ENCODE measurements around the gene ARHGAP9. TPM values are rescaled to one million over a fixed set of nuclear protein-coding genes. Genes with fewer than 3 reads are reported as not detected.

Gene ARHGAP9
- total RNA-seq, 4 donors from 2014 or later: 16.6 to 50.1 (median 24.7) TPM

GRCh38 chr12:57462251-57462911 lies 17.3 kb downstream of the ARHGAP9 start:
- TF ChIP-seq CTCF (IDR thresholded peaks at IDR 0.05; ENCODE audit: low read depth): no peak

- no peak for TF ChIP-seq CTCF (IDR thresholded peaks at IDR 0.05; ENCODE audit: low read depth)
These were observed 17.8 kb downstream of the ARHGAP9 start for GRCh38 chr12:57461917-57462250.

GRCh38 chr12:57461276-57461916 lies 18.3 kb downstream of the ARHGAP9 start:
- TF ChIP-seq CTCF (IDR thresholded peaks at IDR 0.05; ENCODE audit: low read depth): no peak

GRCh38 chr12:57460841-57461275 lies 18.8 kb downstream of the ARHGAP9 start:
- no peak for TF ChIP-seq CTCF (IDR thresholded peaks at IDR 0.05; ENCODE audit: low read depth)

GRCh38 chr12:57460468-57460784 lies 19.2 kb downstream of the ARHGAP9 start:
- TF ChIP-seq CTCF (IDR thresholded peaks at IDR 0.05; ENCODE audit: low read depth): no peak

- TF ChIP-seq CTCF (IDR thresholded peaks at IDR 0.05; ENCODE audit: low read depth): no peak
These were observed 19.8 kb downstream of the ARHGAP9 start, which contains the start of gene GLI1 for GRCh38 chr12:57459750-57460467. Gene GLI1 (plus strand): TSS chr12:57459785. CDS start chr12:57463692, 3,907 bp downstream.

GRCh38 chr12:57459055-57459749 lies 20.5 kb downstream of the ARHGAP9 start:
- no peak for TF ChIP-seq CTCF (IDR thresholded peaks at IDR 0.05; ENCODE audit: low read depth)
